Measurements from ENCODE around the gene SLC46A2.

Gene SLC46A2

GRCh38 chr9:112887381-112887780 is 3.3 kb downstream of the SLC46A2 start:
- Histone ChIP-seq H3K4me3 (ENCODE audit: insufficient read depth, low read depth, low read length, poor library complexity, severe bottlenecking) (no peak overlapping the region), H3K9me3 (ENCODE audit: control insufficient read depth, low read length) (no peaks in the 10 kb centered on the region), H3K4me1 (ENCODE audit: control insufficient read depth, insufficient read depth, low read length, poor library complexity, severe bottlenecking) (peaks cover 3% of the 10 kb centered on the region), H3K27ac (ENCODE audit: insufficient read depth, low read length, poor library complexity, severe bottlenecking) (no peak overlapping the region), H3K36me3 (ENCODE audit: control insufficient read depth, insufficient read depth, low read length) (no peaks in the 10 kb centered on the region), H3K27me3 (replicated peaks; ENCODE audit: control insufficient read depth, insufficient read depth, low read length, poor library complexity, severe bottlenecking) (peaks cover 10% of the 10 kb centered on the region)
- no peak for DNase-seq

GRCh38 chr9:112886351-112886750 is 4.3 kb downstream of the SLC46A2 start:
- Histone ChIP-seq H3K27ac (ENCODE audit: insufficient read depth, low read length, poor library complexity, severe bottlenecking) (no peak overlapping the region), H3K9me3 (ENCODE audit: control insufficient read depth, low read length) (no peaks in the 10 kb centered on the region), H3K4me3 (ENCODE audit: insufficient read depth, low read depth, low read length, poor library complexity, severe bottlenecking) (no peak overlapping the region), H3K4me1 (ENCODE audit: control insufficient read depth, insufficient read depth, low read length, poor library complexity, severe bottlenecking) (peaks cover 3% of the 10 kb centered on the region), H3K27me3 (replicated peaks; ENCODE audit: control insufficient read depth, insufficient read depth, low read length, poor library complexity, severe bottlenecking) (peaks cover 2% of the 10 kb centered on the region), H3K36me3 (ENCODE audit: control insufficient read depth, insufficient read depth, low read length) (no peaks in the 10 kb centered on the region)
- no peak for DNase-seq

- H3K4me3 ChIP-seq (ENCODE audit: insufficient read depth, low read depth, low read length, poor library complexity, severe bottlenecking) = no peak overlapping the region
- no peak overlapping the region for H3K27ac ChIP-seq (ENCODE audit: insufficient read depth, low read length, poor library complexity, severe bottlenecking)
- H3K27me3 ChIP-seq (replicated peaks; ENCODE audit: control insufficient read depth, insufficient read depth, low read length, poor library complexity, severe bottlenecking) = no peaks in the 10 kb centered on the region
- H3K4me1 ChIP-seq (ENCODE audit: control insufficient read depth, insufficient read depth, low read length, poor library complexity, severe bottlenecking) = no peaks in the 10 kb centered on the region
- H3K9me3 ChIP-seq (ENCODE audit: control insufficient read depth, low read length) = no peaks in the 10 kb centered on the region
- no peaks in the 10 kb centered on the region for H3K36me3 ChIP-seq (ENCODE audit: control insufficient read depth, insufficient read depth, low read length)
- DNase-seq = no peak
Measured at GRCh38 chr9:112885324-112885723, 5.4 kb downstream of the SLC46A2 start.

- H3K27me3 ChIP-seq (replicated peaks; ENCODE audit: control insufficient read depth, insufficient read depth, low read length, poor library complexity, severe bottlenecking) = no peaks in the 10 kb centered on the region
- no peaks in the 10 kb centered on the region for H3K36me3 ChIP-seq (ENCODE audit: control insufficient read depth, insufficient read depth, low read length)
- no peaks in the 10 kb centered on the region for H3K9me3 ChIP-seq (ENCODE audit: control insufficient read depth, low read length)
- no peak for DNase-seq
- no peaks in the 10 kb centered on the region for H3K4me1 ChIP-seq (ENCODE audit: control insufficient read depth, insufficient read depth, low read length, poor library complexity, severe bottlenecking)
- H3K27ac ChIP-seq (ENCODE audit: insufficient read depth, low read length, poor library complexity, severe bottlenecking) = no peak overlapping the region
- H3K4me3 ChIP-seq (ENCODE audit: insufficient read depth, low read depth, low read length, poor library complexity, severe bottlenecking) = no peak overlapping the region
Measured at GRCh38 chr9:112884721-112885120, 6.0 kb downstream of the SLC46A2 start.

- Histone ChIP-seq H3K27me3 (replicated peaks; ENCODE audit: control insufficient read depth, insufficient read depth, low read length, poor library complexity, severe bottlenecking) (no peaks in the 10 kb centered on the region), H3K4me1 (ENCODE audit: control insufficient read depth, insufficient read depth, low read length, poor library complexity, severe bottlenecking) (no peaks in the 10 kb centered on the region), H3K27ac (ENCODE audit: insufficient read depth, low read length, poor library complexity, severe bottlenecking) (no peak overlapping the region), H3K9me3 (ENCODE audit: control insufficient read depth, low read length) (no peaks in the 10 kb centered on the region), H3K36me3 (ENCODE audit: control insufficient read depth, insufficient read depth, low read length) (no peaks in the 10 kb centered on the region), H3K4me3 (ENCODE audit: insufficient read depth, low read depth, low read length, poor library complexity, severe bottlenecking) (no peak overlapping the region)
- no peak for DNase-seq
Measured at GRCh38 chr9:112884101-112884500, 6.6 kb downstream of the SLC46A2 start.

GRCh38 chr9:112881331-112881730 is 9.3 kb downstream of the SLC46A2 start:
- H3K4me3 ChIP-seq (ENCODE audit: insufficient read depth, low read depth, low read length, poor library complexity, severe bottlenecking) = no peak overlapping the region
- H3K9me3 ChIP-seq (ENCODE audit: control insufficient read depth, low read length) = no peaks in the 10 kb centered on the region
- H3K4me1 ChIP-seq (ENCODE audit: control insufficient read depth, insufficient read depth, low read length, poor library complexity, severe bottlenecking) = no peaks in the 10 kb centered on the region
- no peaks in the 10 kb centered on the region for H3K27me3 ChIP-seq (replicated peaks; ENCODE audit: control insufficient read depth, insufficient read depth, low read length, poor library complexity, severe bottlenecking)
- no peak for DNase-seq
- no peak overlapping the region for H3K27ac ChIP-seq (ENCODE audit: insufficient read depth, low read length, poor library complexity, severe bottlenecking)
- no peaks in the 10 kb centered on the region for H3K36me3 ChIP-seq (ENCODE audit: control insufficient read depth, insufficient read depth, low read length)

GRCh38 chr9:112880650-112881049 is 10.0 kb downstream of the SLC46A2 start:
- Histone ChIP-seq H3K27ac (ENCODE audit: insufficient read depth, low read length, poor library complexity, severe bottlenecking) (no peak overlapping the region), H3K36me3 (ENCODE audit: control insufficient read depth, insufficient read depth, low read length) (no peaks in the 10 kb centered on the region), H3K9me3 (ENCODE audit: control insufficient read depth, low read length) (no peaks in the 10 kb centered on the region), H3K27me3 (replicated peaks; ENCODE audit: control insufficient read depth, insufficient read depth, low read length, poor library complexity, severe bottlenecking) (no peaks in the 10 kb centered on the region), H3K4me3 (ENCODE audit: insufficient read depth, low read depth, low read length, poor library complexity, severe bottlenecking) (no peak overlapping the region), H3K4me1 (ENCODE audit: control insufficient read depth, insufficient read depth, low read length, poor library complexity, severe bottlenecking) (no peaks in the 10 kb centered on the region)
- DNase-seq = no peak

GRCh38 chr9:112878752-112879151 is 11.9 kb downstream of the SLC46A2 start:
- no peaks in the 10 kb centered on the region for H3K9me3 ChIP-seq (ENCODE audit: control insufficient read depth, low read length)
- no peaks in the 10 kb centered on the region for H3K36me3 ChIP-seq (ENCODE audit: control insufficient read depth, insufficient read depth, low read length)
- no peaks in the 10 kb centered on the region for H3K27me3 ChIP-seq (replicated peaks; ENCODE audit: control insufficient read depth, insufficient read depth, low read length, poor library complexity, severe bottlenecking)
- H3K4me1 ChIP-seq (ENCODE audit: control insufficient read depth, insufficient read depth, low read length, poor library complexity, severe bottlenecking) = no peaks in the 10 kb centered on the region
- no peak for DNase-seq
- H3K4me3 ChIP-seq (ENCODE audit: insufficient read depth, low read depth, low read length, poor library complexity, severe bottlenecking) = no peak overlapping the region
- H3K27ac ChIP-seq (ENCODE audit: insufficient read depth, low read length, poor library complexity, severe bottlenecking) = no peak overlapping the region

- Histone ChIP-seq H3K27ac (ENCODE audit: insufficient read depth, low read length, poor library complexity, severe bottlenecking) (no peak overlapping the region), H3K4me3 (ENCODE audit: insufficient read depth, low read depth, low read length, poor library complexity, severe bottlenecking) (no peak overlapping the region), H3K27me3 (replicated peaks; ENCODE audit: control insufficient read depth, insufficient read depth, low read length, poor library complexity, severe bottlenecking) (no peaks in the 10 kb centered on the region), H3K36me3 (ENCODE audit: control insufficient read depth, insufficient read depth, low read length) (peaks cover 9% of the 10 kb centered on the region), H3K4me1 (ENCODE audit: control insufficient read depth, insufficient read depth, low read length, poor library complexity, severe bottlenecking) (no peaks in the 10 kb centered on the region), H3K9me3 (ENCODE audit: control insufficient read depth, low read length) (no peaks in the 10 kb centered on the region)
- DNase-seq = no peak
Measured at GRCh38 chr9:112873773-112874405, 16.8 kb downstream of the SLC46A2 start.

- H3K9me3 ChIP-seq (ENCODE audit: control insufficient read depth, low read length) = no peaks in the 10 kb centered on the region
- DNase-seq = no peak
- no peaks in the 10 kb centered on the region for H3K4me1 ChIP-seq (ENCODE audit: control insufficient read depth, insufficient read depth, low read length, poor library complexity, severe bottlenecking)
- no peak overlapping the region for H3K27ac ChIP-seq (ENCODE audit: insufficient read depth, low read length, poor library complexity, severe bottlenecking)
- H3K27me3 ChIP-seq (replicated peaks; ENCODE audit: control insufficient read depth, insufficient read depth, low read length, poor library complexity, severe bottlenecking) = no peaks in the 10 kb centered on the region
- H3K4me3 ChIP-seq (ENCODE audit: insufficient read depth, low read depth, low read length, poor library complexity, severe bottlenecking) = no peak overlapping the region
- peaks cover 10% of the 10 kb centered on the region for H3K36me3 ChIP-seq (ENCODE audit: control insufficient read depth, insufficient read depth, low read length)
Measured at GRCh38 chr9:112872019-112872418, 18.7 kb downstream of the SLC46A2 start.

All from effector memory CD4-positive, alpha-beta T cell (primary cell).